Endothelial cell of umbilical vein (primary cell): ENCODE results near the gene TSPAN9.

ENCODE experiments used
- CTCF ChIP-seq, 2 donors: IDR thresholded peaks; 1 replicate in 1 of 2; 2 replicates in 1 of 2; pipeline ENCODE4 v1.5.1; 2011; ENCODE audit warnings: low read length in 2 of 2, mild to moderate bottlenecking in 2 of 2, moderate library complexity in 2 of 2, control low read depth in 1 of 2, inconsistent platforms in 1 of 2, low read depth in 1 of 2; ENCODE audit not compliant: insufficient read depth in 1 of 2; ENCODE audit errors: extremely low read depth in 1 of 2
- EZH2 ChIP-seq: IDR thresholded peaks from 2 replicates; pipeline ENCODE4 v1.6.1; 2012; ENCODE audit warnings: borderline replicate concordance, low read depth, mild to moderate bottlenecking, moderate library complexity, low read length, inconsistent platforms; ENCODE audit not compliant: severe bottlenecking
- GATA2 ChIP-seq: IDR thresholded peaks from 2 replicates; pipeline ENCODE4 v1.7.0; 2011; ENCODE audit warnings: low read depth, mild to moderate bottlenecking, moderate library complexity, mixed read lengths, low read length; ENCODE audit not compliant: insufficient read length, insufficient read depth
- JUN ChIP-seq: IDR thresholded peaks from 2 replicates; pipeline ENCODE4 v1.6.1; 2011; ENCODE audit warnings: borderline replicate concordance, low read depth; ENCODE audit not compliant: insufficient read length, insufficient read depth
- POLR2A ChIP-seq: IDR thresholded peaks from 2 replicates; pipeline ENCODE4 v1.6.1; 2012; ENCODE audit warnings: low read depth, mild to moderate bottlenecking, control low read depth, low read length
- POLR2AphosphoS5 ChIP-seq: IDR thresholded peaks from 2 replicates; pipeline ENCODE4 v1.6.1; 2012; ENCODE audit warnings: low read depth, mild to moderate bottlenecking, control low read depth, low read length, moderate library complexity; ENCODE audit not compliant: insufficient read depth

GRCh38 chr12:3089588-3089987, 12.4 kb downstream of the TSPAN9 start:
- TF ChIP-seq CTCF (IDR thresholded peaks at IDR 0.05; ENCODE audit: extremely low read depth in 1 of 2, insufficient read depth in 1 of 2, low read depth in 1 of 2, low read length in 2 of 2) (no peak), POLR2A (no peak), EZH2 (no peak), GATA2 (no peak), JUN (no peak), POLR2AphosphoS5 (no peak)
